ENCODE measurements around the gene POM121.
"Not testable (repeated sequence)": the region's sequence is repeated elsewhere in the genome, so short reads cannot be mapped to it uniquely, and the experiment has no call there.

DNA sequence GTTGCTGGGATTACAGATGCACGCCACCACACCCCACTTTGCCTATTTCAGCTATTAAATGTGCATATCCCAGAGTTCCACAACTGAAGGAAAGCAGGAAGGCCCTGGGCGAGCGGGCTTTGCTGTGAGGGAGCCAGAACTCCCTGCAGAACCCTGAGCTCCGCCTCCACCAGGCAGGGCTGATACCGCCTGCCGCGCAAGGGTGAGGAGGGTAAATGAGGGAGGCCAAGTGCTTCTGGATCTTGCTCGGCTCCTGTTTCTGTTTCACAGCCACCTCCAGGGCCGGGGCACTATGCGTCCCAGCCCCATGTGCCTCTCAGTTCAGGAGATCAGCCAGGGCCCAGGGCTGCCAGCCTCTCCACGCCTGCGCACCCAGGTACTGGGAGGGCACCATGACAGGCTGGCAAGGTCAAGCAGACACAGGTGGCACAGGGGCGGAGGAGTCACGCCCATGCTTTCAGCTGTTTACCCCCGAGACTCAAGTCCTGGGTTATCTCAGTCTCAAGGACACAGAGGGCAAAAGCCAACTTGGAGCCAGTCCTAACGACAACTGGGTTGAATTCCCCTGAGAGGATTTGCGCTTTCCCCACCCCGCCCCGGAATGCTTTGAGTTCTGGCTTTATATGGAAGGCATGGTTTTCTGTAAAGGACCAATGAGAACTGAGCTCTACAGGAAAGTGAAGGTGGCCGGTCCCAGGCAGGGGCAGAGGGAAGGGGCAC is 35.9 kb downstream of the POM121 start:
- TF ChIP-seq YY1 (IDR thresholded peaks at IDR 0.05; ENCODE audit: insufficient read depth, insufficient read length); ZNF274 (IDR thresholded peaks at IDR 0.05; ENCODE audit: low read depth, low read length): not testable (repeated sequence)
